Trophoblast cell (in vitro differentiated cells and primary cell): Measurements from ENCODE around the gene RP2. TPM values are rescaled to one million over a fixed set of nuclear protein-coding genes. Genes with fewer than 3 reads are reported as not detected.

Experiments used
- DNase-seq, 2 donors: peaks; one replicate each; pipeline ENCODE4 v3.0.0-alpha.2; 2016
- H2AFZ ChIP-seq: 2 replicates; pipeline ENCODE4 v1.6.1; 2013; ENCODE audit warnings: low read length, moderate library complexity, mild to moderate bottlenecking; ENCODE audit not compliant: insufficient read depth, poor library complexity
- H2AK5ac ChIP-seq: 2 replicates; pipeline ENCODE4 v1.6.1; 2013; ENCODE audit warnings: mild to moderate bottlenecking, low read length
- H2BK120ac ChIP-seq: 2 replicates; pipeline ENCODE4 v1.6.1; 2013; ENCODE audit warnings: low read length, mild to moderate bottlenecking, moderate library complexity; ENCODE audit not compliant: insufficient read depth, poor library complexity
- H2BK12ac ChIP-seq: 2 replicates; pipeline ENCODE4 v1.6.1; 2013; ENCODE audit warnings: mild to moderate bottlenecking, low read length, moderate library complexity
- H2BK5ac ChIP-seq: 2 replicates; pipeline ENCODE4 v1.6.1; 2013; ENCODE audit warnings: low read length, low read depth, moderate library complexity, mild to moderate bottlenecking; ENCODE audit not compliant: poor library complexity
- H3K14ac ChIP-seq: 2 replicates; pipeline ENCODE4 v1.6.1; 2013; ENCODE audit warnings: mild to moderate bottlenecking, low read length
- H3K18ac ChIP-seq: 2 replicates; pipeline ENCODE4 v1.6.1; 2013; ENCODE audit warnings: mild to moderate bottlenecking, low read length
- H3K23ac ChIP-seq: 2 replicates; pipeline ENCODE4 v1.6.1; 2013; ENCODE audit warnings: low read length
- H3K27ac ChIP-seq: 2 replicates; pipeline ENCODE4 v1.5.1; 2013; ENCODE audit warnings: low read depth, mild to moderate bottlenecking, inconsistent platforms, low read length, moderate library complexity
- H3K27me3 ChIP-seq: 2 replicates; pipeline ENCODE4 v1.6.1; 2013; ENCODE audit warnings: inconsistent platforms, mild to moderate bottlenecking, low read length, moderate library complexity; ENCODE audit not compliant: insufficient read depth
- H3K36me3 ChIP-seq, 2 experiments: 1 replicate in 1 of 2; 2 replicates in 1 of 2; pipeline ENCODE4 v1.6.1; 2013; ENCODE audit warnings: low read length in 2 of 2, mild to moderate bottlenecking in 2 of 2, moderate library complexity in 1 of 2; ENCODE audit not compliant: insufficient read depth in 2 of 2, control insufficient read depth in 1 of 2
- H3K4ac ChIP-seq: 2 replicates; pipeline ENCODE4 v1.6.1; 2013; ENCODE audit warnings: low read depth, mild to moderate bottlenecking, low read length, moderate library complexity
- H3K4me1 ChIP-seq, 2 experiments: 1 replicate in 1 of 2; 2 replicates in 1 of 2; pipeline ENCODE4 v1.6.1; 2013; ENCODE audit warnings: low read length in 2 of 2, mild to moderate bottlenecking in 2 of 2, moderate library complexity in 1 of 2; ENCODE audit not compliant: insufficient read depth in 2 of 2, control insufficient read depth in 1 of 2
- H3K4me2 ChIP-seq: 2 replicates; pipeline ENCODE4 v1.6.1; 2013; ENCODE audit warnings: inconsistent platforms, mild to moderate bottlenecking, low read length, moderate library complexity
- H3K4me3 ChIP-seq: 2 replicates; pipeline ENCODE4 v1.5.1; 2013; ENCODE audit warnings: mild to moderate bottlenecking, low read depth, low read length, inconsistent platforms
- H3K79me1 ChIP-seq: one replicate; pipeline ENCODE4 v1.6.1; 2013; ENCODE audit warnings: low read length
- H3K79me2 ChIP-seq: 2 replicates; pipeline ENCODE4 v1.6.1; 2013; ENCODE audit warnings: low read length, mild to moderate bottlenecking; ENCODE audit not compliant: control insufficient read depth, insufficient read depth, poor library complexity
- H3K9ac ChIP-seq: 2 replicates; pipeline ENCODE4 v1.6.1; 2013; ENCODE audit warnings: mild to moderate bottlenecking, low read length
- H3K9me3 ChIP-seq: 2 replicates; pipeline ENCODE4 v1.6.1; 2013; ENCODE audit warnings: low read depth, mild to moderate bottlenecking, control low read depth, inconsistent platforms, low read length; ENCODE audit not compliant: insufficient read depth
- H4K12ac ChIP-seq: 2 replicates; pipeline ENCODE4 v1.6.1; 2013; ENCODE audit warnings: low read depth, mild to moderate bottlenecking, low read length, moderate library complexity
- H4K8ac ChIP-seq: 2 replicates; pipeline ENCODE4 v1.6.1; 2013; ENCODE audit warnings: low read depth, mild to moderate bottlenecking, low read length, moderate library complexity
- H4K91ac ChIP-seq: one replicate; pipeline ENCODE4 v1.6.1; 2013; ENCODE audit warnings: low read depth, mild to moderate bottlenecking, low read length, moderate library complexity
- WGBS: extraction: QIAGEN DNeasy Blood & Tissue Kit; methylation state at CpG from one replicate; pipeline ENCODE4 v1.1.7; 2013; ENCODE audit warnings: missing lambda C conversion rate; ENCODE audit not compliant: insufficient read length, insufficient coverage; ENCODE audit errors: extremely low coverage; 5-methylcytosine and 5-hydroxymethylcytosine counted together
- polyA plus RNA-seq: library from polyadenylated mRNA; stranded (reverse); fragments of 200-250 nt; gene quantifications from 2 replicates; pipeline ENCODE4 v1.2.3, GENCODE V29; 2013

RP2 gene
- polyA plus RNA-seq = 12.6 and 13.8 TPM in 2 replicates

- Histone ChIP-seq H3K79me2 (no peaks in the 10 kb centered on the region), H3K18ac (peak within 1 kb of the TSS; percentile 32), H3K27me3 (no peaks in the 10 kb centered on the region), H2BK12ac (no peak within 1 kb of the TSS), H3K14ac (peak within 1 kb of the TSS; percentile 55), H2AFZ (peak within 1 kb of the TSS; percentile 8), H3K4me3 (peak within 1 kb of the TSS; percentile 90), H4K8ac (peak within 1 kb of the TSS; percentile 21), H3K4ac (peak within 1 kb of the TSS; percentile 31), H3K4me2 (peak within 1 kb of the TSS; percentile 69), H2BK120ac (peak within 1 kb of the TSS; percentile 21), H3K9me3 (no peaks in the 10 kb centered on the region), H2AK5ac (no peak within 1 kb of the TSS), H2BK5ac (peak within 1 kb of the TSS; percentile 22), H3K79me1 (peaks cover 3% of the 10 kb centered on the region), H3K9ac (peak within 1 kb of the TSS; percentile 91), H3K4me1 (peaks cover 0 to 2% of the 10 kb centered on the region in 2 experiments), H4K12ac (peak within 1 kb of the TSS; percentile 28), H3K36me3 (no peaks in the 10 kb centered on the region), H3K27ac (peak within 1 kb of the TSS; percentile 51), H3K23ac (no peak within 1 kb of the TSS), H4K91ac (peak within 1 kb of the TSS; percentile 45)
- WGBS = no CpG with 5 or more reads among the region's 71 CpGs
- DNase-seq = peak; percentile 87 to 89
These were observed at the start of gene RP2 for GRCh38 chrX:46836701-46837557. Gene RP2, plus strand, starts transcription at chrX:46837043. Its CDS starts 58 bp downstream, at chrX:46837101.

- H3K4me1 ChIP-seq = no peaks in the 10 kb centered on the region
- H2AK5ac ChIP-seq = no peak overlapping the region
- H3K4ac ChIP-seq = no peak overlapping the region
- no peaks in the 10 kb centered on the region for H3K9me3 ChIP-seq
- H3K79me1 ChIP-seq = no peaks in the 10 kb centered on the region
- H3K23ac ChIP-seq = no peak overlapping the region
- H2BK120ac ChIP-seq = no peak overlapping the region
- H2AFZ ChIP-seq = no peak overlapping the region
- no peaks in the 10 kb centered on the region for H3K36me3 ChIP-seq
- no CpG with 5 or more reads among the region's 4 CpGs for WGBS
- H3K14ac ChIP-seq = no peak overlapping the region
- no peak overlapping the region for H4K91ac ChIP-seq
- H3K18ac ChIP-seq = no peak overlapping the region
- no peak overlapping the region for H4K12ac ChIP-seq
- H3K27ac ChIP-seq = no peak overlapping the region
- H3K79me2 ChIP-seq = no peaks in the 10 kb centered on the region
- H3K27me3 ChIP-seq = no peaks in the 10 kb centered on the region
- H3K4me3 ChIP-seq = no peak overlapping the region
- no peak overlapping the region for H4K8ac ChIP-seq
- no peak overlapping the region for H3K9ac ChIP-seq
- no peak overlapping the region for H3K4me2 ChIP-seq
- H2BK12ac ChIP-seq = no peak overlapping the region
- no peak overlapping the region for H2BK5ac ChIP-seq
- no peak for DNase-seq
These were observed 47.9 kb upstream of the RP2 start for GRCh38 chrX:46788902-46789301.

GRCh38 chrX:46791927-46792809 is 44.7 kb upstream of the RP2 start:
- Histone ChIP-seq H2BK12ac (no peak overlapping the region), H4K8ac (no peak overlapping the region)
- DNase-seq = peak in 1 of 2 donors; percentile 21

GRCh38 chrX:46792810-46793188 is 44.0 kb upstream of the RP2 start:
- no peak overlapping the region for H4K12ac ChIP-seq
- no peaks in the 10 kb centered on the region for H3K79me1 ChIP-seq
- WGBS = no CpG with 5 or more reads among the region's 4 CpGs
- no peak overlapping the region for H2BK12ac ChIP-seq
- H3K14ac ChIP-seq = no peak overlapping the region
- no peaks in the 10 kb centered on the region for H3K4me1 ChIP-seq
- DNase-seq = no peak
- H3K79me2 ChIP-seq = no peaks in the 10 kb centered on the region
- no peaks in the 10 kb centered on the region for H3K9me3 ChIP-seq
- no peak overlapping the region for H2AK5ac ChIP-seq
- no peak overlapping the region for H4K91ac ChIP-seq
- no peak overlapping the region for H2BK120ac ChIP-seq
- H3K4me3 ChIP-seq = no peak overlapping the region
- no peak overlapping the region for H3K27ac ChIP-seq
- H3K4ac ChIP-seq = no peak overlapping the region
- H2AFZ ChIP-seq = no peak overlapping the region
- H3K27me3 ChIP-seq = no peaks in the 10 kb centered on the region
- H3K23ac ChIP-seq = no peak overlapping the region
- H3K9ac ChIP-seq = no peak overlapping the region
- H2BK5ac ChIP-seq = no peak overlapping the region
- H3K18ac ChIP-seq = no peak overlapping the region
- H3K4me2 ChIP-seq = no peak overlapping the region
- no peak overlapping the region for H4K8ac ChIP-seq
- no peaks in the 10 kb centered on the region for H3K36me3 ChIP-seq

More at GRCh38 chrX:46791927-46792809, 44.7 kb upstream of the RP2 start:
- H3K27ac ChIP-seq = no peak overlapping the region
- no peak overlapping the region for H3K4me3 ChIP-seq
- H2BK5ac ChIP-seq = no peak overlapping the region
- no peak overlapping the region for H3K4ac ChIP-seq
- H3K9me3 ChIP-seq = no peaks in the 10 kb centered on the region
- no peak overlapping the region for H2AK5ac ChIP-seq
- no CpG with 5 or more reads among the region's 7 CpGs for WGBS
- H3K4me2 ChIP-seq = no peak overlapping the region
- H3K27me3 ChIP-seq = no peaks in the 10 kb centered on the region
- H3K9ac ChIP-seq = no peak overlapping the region
- no peaks in the 10 kb centered on the region for H3K36me3 ChIP-seq
- no peaks in the 10 kb centered on the region for H3K79me2 ChIP-seq
- H3K18ac ChIP-seq = no peak overlapping the region
- H3K4me1 ChIP-seq = no peaks in the 10 kb centered on the region
- no peak overlapping the region for H4K91ac ChIP-seq
- H4K12ac ChIP-seq = no peak overlapping the region
- H3K14ac ChIP-seq = no peak overlapping the region
- no peaks in the 10 kb centered on the region for H3K79me1 ChIP-seq
- H2BK120ac ChIP-seq = no peak overlapping the region
- H3K23ac ChIP-seq = no peak overlapping the region
- no peak overlapping the region for H2AFZ ChIP-seq
